GM21576 (cell line): ENCODE results near the gene SEC31A.

Experiments
- ATAC-seq: cut with Tn5 transposase; IDR thresholded peaks from one replicate; pipeline ENCODE4 v1.9.1; 2021; ENCODE audit warnings: mild to moderate bottlenecking, moderate library complexity; ENCODE audit not compliant: unreplicated experiment

SEC31A gene

DNA sequence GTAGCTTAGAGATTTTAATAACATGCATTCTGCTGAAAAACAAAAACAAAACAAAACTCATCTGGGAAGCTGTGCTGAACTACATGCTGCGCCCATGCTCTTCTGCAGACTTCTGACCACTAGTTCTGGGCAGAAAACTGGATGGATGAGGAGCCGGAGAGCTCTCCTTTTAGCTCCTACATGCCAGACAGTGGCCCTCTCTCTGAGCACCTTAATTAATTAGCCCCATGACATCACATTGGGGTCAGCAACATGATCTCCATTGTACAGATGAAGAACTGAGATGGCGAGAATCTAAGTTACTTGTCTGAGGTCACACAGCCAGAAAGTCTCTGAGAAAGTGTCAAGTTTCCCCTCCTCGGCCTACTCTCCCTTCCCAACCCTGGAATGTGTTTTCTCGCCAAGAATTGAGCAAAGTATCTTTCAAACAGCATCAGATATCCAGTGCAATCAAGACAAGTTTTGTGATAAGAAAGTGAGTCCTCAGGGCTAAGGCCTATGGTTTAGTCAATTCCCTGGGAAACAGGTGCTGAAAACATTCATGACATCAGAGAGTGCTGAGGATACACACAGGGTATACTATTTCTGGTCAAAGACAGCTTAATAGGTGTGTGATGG is 113.9 kb downstream of the SEC31A start:
- no peak for ATAC-seq

DNA sequence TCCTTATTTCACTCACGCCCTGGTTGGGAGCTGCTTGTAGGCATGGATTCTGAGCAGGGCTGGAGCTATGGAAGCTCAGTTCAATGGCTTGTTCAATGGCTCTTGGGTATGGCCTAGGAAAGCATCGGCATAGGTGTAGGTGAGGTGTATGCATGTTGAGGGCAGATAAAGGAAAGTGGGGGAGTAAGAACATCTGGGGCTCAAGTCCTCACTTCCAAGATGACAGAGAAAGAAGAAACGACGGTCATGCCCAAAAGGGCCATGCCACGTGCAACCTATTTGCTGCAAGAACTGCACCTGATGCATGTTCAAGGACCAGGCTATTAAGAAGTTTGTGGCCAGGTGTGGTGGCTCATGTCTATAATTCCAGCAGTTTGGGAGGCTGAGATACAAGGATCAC is 115.7 kb downstream of the SEC31A start:
- no peak for ATAC-seq

DNA sequence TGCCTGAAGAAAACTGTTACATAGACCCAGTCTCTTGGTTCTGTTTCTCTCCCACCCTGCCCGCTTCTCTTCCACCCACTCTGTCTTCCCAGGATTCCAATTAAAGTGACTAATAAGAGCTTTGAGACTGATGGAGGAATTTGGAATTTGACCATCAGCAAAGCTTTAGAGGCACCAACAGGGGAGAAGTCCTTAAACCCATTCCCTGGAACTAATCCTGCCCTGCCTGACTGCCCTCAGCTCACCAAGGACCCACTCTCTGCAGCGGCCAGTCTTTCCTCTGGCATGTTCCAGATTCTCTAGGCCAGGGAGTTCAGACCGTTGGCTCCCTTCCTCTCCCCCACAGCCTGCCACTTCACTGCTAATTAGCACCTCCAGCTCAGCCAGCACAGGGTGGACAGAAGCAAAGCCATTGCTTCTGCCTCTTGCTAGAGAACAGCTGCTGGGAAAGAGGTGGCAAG is 116.2 kb downstream of the SEC31A start:
- ATAC-seq, result no peak

- ATAC-seq, result no peak
These were observed 117.9 kb downstream of the SEC31A start for GRCh38 chr4:82773057-82773456.

- no peak for ATAC-seq
These were observed 120.3 kb downstream of the SEC31A start for GRCh38 chr4:82770607-82771006.
